Muscle of leg (tissue), 11 donors: Measurements from ENCODE around the gene TUT4. TPM values are rescaled to one million over a fixed set of nuclear protein-coding genes. Genes with fewer than 3 reads are reported as not detected.
"Not testable (repeated sequence)": the region's sequence is repeated elsewhere in the genome, so short reads cannot be mapped to it uniquely, and the experiment has no call there.

Experiments
- DNase-seq: peaks from one replicate; pipeline ENCODE4 v3.0.0; 2013
- H3K27ac ChIP-seq: one replicate; pipeline ENCODE4 v1.5.1; 2013; ENCODE audit warnings: mild to moderate bottlenecking, low read length, control low read depth
- H3K27me3 ChIP-seq: one replicate; pipeline ENCODE4 v1.6.1; 2013; ENCODE audit warnings: low read length; ENCODE audit not compliant: control insufficient read depth, insufficient read depth
- H3K36me3 ChIP-seq: one replicate; pipeline ENCODE4 v1.6.1; 2013; ENCODE audit warnings: low read length; ENCODE audit not compliant: control insufficient read depth, insufficient read depth
- H3K4me1 ChIP-seq: one replicate; pipeline ENCODE4 v1.6.1; 2013; ENCODE audit warnings: low read length; ENCODE audit not compliant: control insufficient read depth, insufficient read depth
- H3K4me3 ChIP-seq: one replicate; pipeline ENCODE4 v1.5.1; 2013; ENCODE audit warnings: low read length, control low read depth
- H3K9me3 ChIP-seq: replicated peaks from 2 replicates; pipeline ENCODE4 v1.6.1; 2013; ENCODE audit warnings: low read depth, low read length; ENCODE audit not compliant: control insufficient read depth
- WGBS: methylation state at CpG from one replicate; pipeline ENCODE4 v1.1.5; 2013; ENCODE audit warnings: missing lambda C conversion rate; ENCODE audit not compliant: insufficient coverage; 5-methylcytosine and 5-hydroxymethylcytosine counted together
- polyA plus RNA-seq, 8 donors: library from polyadenylated mRNA; unstranded; fragments of 120-200 nt; gene quantifications; one replicate each; pipeline versions ENCODE4 v1.2.1 to v1.2.3, GENCODE V29; 2013; ENCODE audit warnings: inconsistent platforms in 1 of 8, low replicate concordance in 1 of 8; ENCODE audit not compliant: insufficient read length in 8 of 8, insufficient read depth in 1 of 8
- total RNA-seq: library from RNA; stranded (reverse); fragments of 120-200 nt; gene quantifications from one replicate; pipeline ENCODE4 v1.2.4, GENCODE V29; 2013

The TUT4 gene
- total and polyA plus RNA-seq, 9 donors, result 51.8 to 121 (median 70.6) TPM

DNA sequence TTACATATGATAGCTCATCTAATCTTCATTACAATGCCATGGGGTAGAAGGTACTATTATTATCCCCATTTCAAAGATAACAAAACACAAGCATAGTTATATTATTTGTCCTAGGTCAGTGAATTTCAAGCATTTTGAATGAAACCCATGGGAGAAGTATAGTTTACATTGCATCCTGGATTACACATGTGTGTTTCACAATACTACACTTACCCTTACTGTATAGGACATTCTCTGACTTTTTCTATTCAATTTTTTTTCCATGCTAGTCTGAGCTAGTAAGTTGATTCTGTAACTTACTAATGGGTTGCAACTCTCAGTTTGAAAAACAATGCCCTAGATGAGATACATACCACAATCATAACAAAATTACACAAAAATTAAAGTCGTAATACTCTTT, 40.6 kb upstream of the TUT4 start:
- WGBS, result 100% methylated on average over 1 of the region's 1 CpG

DNA sequence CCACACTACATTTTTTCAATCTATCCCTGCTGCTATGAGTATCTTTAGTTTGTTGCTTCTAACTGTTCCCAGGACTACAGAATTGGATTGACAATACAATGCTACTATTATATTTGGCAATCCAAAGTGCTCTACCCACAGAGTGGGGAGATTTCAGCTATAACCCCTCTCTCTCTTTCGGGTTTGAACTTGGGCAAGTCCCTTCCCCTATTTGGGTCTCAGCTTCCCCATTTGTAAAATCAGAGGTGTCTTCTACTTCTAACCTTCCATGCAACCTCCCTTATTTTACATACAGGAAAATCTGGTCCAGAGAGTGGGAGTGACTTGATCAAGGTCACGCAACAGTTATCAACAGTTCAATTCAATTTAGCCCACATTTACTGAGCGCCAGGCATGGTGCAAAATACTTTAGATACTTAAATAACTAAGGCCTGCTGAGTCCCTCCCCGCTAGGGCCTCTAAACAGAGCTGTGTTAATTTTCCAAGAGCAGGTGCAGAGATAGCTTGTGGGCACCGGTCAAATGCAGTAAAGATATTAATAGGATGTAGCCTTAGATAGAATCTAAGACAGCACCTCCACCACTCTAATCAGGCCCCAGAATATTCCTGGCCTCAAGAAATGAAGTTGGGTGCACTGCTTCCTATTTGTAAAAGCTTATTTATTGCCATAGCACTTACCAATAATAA, 39.9 kb upstream of the TUT4 start:
- Histone ChIP-seq H3K4me3 (no peak overlapping the region), H3K27me3 (no peaks in the 10 kb centered on the region), H3K36me3 (no peaks in the 10 kb centered on the region), H3K27ac (peak overlapping the region; percentile 56), H3K9me3 (no peaks in the 10 kb centered on the region), H3K4me1 (peaks cover 18% of the 10 kb centered on the region)
- no CpG with 5 or more reads among the region's 5 CpGs for WGBS
- peak; percentile 65 for DNase-seq

More for the DNA sequence above, 40.6 kb upstream of the TUT4 start:
- Histone ChIP-seq H3K27me3 (no peaks in the 10 kb centered on the region), H3K36me3 (no peaks in the 10 kb centered on the region), H3K27ac (peak overlapping the region; percentile 56), H3K4me3 (no peak overlapping the region), H3K9me3 (no peaks in the 10 kb centered on the region), H3K4me1 (peaks cover 18% of the 10 kb centered on the region)
- no peak for DNase-seq

DNA sequence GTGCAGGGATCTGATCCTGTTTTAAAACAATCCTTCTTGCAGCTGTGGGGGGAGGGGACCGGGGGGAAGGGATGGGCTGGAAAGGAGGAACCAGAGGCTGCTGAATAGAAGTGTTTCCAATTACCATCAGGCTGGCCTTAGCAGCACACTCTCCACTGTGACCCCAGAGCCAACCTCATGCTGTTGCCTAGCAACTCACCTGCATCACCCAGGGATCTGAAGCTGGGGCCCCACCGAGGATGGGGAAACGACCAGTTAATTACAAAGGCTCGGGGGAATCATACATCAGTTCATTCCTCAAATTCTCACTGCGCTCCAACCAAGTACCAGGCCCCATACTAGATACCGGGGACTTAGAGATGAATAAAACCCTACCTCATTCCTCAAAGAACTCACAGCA, 37.4 kb upstream of the TUT4 start:
- peak; percentile 17 for DNase-seq
- Histone ChIP-seq H3K4me3 (no peak overlapping the region), H3K27me3 (no peaks in the 10 kb centered on the region), H3K27ac (no peak overlapping the region), H3K9me3 (no peaks in the 10 kb centered on the region), H3K36me3 (no peaks in the 10 kb centered on the region), H3K4me1 (peaks cover 21% of the 10 kb centered on the region)
- 0% methylated on average over 1 of the region's 6 CpGs for WGBS

DNA sequence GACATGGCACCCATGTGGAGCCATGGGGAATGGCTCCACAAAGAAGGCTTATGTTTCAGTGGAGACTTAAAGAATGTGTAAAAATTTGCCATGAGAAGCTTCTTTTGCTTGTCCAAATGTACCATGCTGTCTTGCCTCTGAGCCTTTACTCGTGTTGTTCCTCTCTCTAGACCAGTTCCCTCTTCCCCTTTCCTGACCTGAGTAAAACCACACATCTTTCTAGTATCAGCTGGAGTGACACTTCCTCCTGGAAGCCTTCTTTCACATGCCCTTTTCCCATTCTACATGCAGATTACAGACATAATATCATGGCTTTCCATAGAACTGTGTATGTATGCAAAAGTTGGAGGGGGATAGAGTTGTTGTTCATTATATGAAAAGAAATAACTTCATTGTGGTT, 35.6 kb upstream of the TUT4 start:
- no CpG with 5 or more reads among the region's 1 CpG for WGBS

DNA sequence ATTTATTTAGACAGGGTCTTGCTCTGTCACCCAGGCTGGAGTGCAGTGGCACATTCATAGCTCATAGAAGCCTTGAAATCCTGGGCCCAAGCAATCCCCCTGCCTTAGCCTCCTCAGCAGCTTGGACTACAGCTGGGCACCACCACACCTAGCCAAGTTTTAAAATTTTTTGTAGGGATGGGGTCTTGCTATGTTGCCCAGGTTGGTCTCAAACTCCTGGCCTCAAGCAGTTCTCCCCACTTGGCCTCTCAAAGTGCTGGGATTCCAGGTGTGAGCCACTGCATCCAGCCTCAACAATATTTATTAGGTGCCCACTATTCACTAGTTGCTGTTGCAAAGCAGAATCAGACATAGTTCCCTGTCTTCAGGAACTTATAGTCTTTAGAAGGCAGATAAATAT, 35.1 kb upstream of the TUT4 start:
- H3K4me3 ChIP-seq, result no peak overlapping the region
- no peak overlapping the region for H3K27ac ChIP-seq
- DNase-seq, result no peak
- no peaks in the 10 kb centered on the region for H3K27me3 ChIP-seq
- peaks cover 15% of the 10 kb centered on the region for H3K4me1 ChIP-seq
- H3K36me3 ChIP-seq, result no peaks in the 10 kb centered on the region
- no peaks in the 10 kb centered on the region for H3K9me3 ChIP-seq

More for the DNA sequence above, 35.6 kb upstream of the TUT4 start:
- H3K27me3 ChIP-seq, result no peaks in the 10 kb centered on the region
- H3K9me3 ChIP-seq, result no peaks in the 10 kb centered on the region
- peaks cover 15% of the 10 kb centered on the region for H3K4me1 ChIP-seq
- H3K27ac ChIP-seq, result no peak overlapping the region
- H3K4me3 ChIP-seq, result no peak overlapping the region
- peak; percentile 53 for DNase-seq
- no peaks in the 10 kb centered on the region for H3K36me3 ChIP-seq

DNA sequence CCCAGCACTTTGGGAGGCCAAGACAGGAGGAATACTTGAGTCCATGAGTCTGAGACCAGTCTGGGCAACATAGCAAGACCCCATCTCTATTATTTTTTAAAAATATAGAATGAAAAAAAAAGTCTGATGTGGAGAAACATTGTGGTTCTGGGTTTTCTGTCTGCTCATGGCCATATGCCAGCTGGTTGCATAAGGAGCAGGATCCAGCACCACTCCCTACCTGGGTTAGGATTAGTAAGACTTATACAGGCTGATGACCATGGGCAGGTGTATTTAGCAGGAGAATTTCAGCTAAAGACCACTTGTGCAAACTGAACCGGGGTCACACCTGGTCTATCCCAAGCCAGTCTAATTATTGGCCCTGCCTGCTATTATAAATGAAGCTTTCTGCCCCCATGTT, 32.6 kb upstream of the TUT4 start:
- WGBS, result 43% methylated on average over 1 of the region's 1 CpG

DNA sequence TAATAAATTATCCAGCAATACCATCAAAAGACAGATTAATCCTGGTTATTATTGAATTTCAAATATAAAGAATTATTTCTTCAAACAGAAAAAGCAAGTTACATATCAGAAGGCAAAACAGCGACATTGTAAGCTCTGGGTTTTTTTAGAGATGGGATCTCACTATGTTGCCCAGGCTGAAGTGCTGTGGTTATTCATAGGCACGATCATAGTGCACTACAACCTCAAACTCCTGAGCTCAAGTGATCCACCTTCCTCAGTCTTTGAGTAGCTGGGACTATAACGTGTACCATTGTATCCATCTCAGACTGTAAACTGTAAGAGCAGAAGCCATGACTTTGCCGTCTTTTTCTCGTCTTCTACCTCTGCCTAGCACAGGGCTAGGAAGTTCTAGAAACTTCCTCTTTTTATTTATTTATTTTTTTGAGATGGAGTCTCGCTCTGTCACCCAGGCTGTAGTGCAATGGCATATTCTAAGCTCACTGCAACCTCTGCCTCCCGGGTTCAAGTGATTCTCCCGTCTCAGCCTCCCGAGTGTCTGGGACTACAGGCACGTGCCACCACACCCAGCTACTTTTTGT, 29.3 kb upstream of the TUT4 start:
- DNase-seq, result no peak
- H3K9me3 ChIP-seq, result no peaks in the 10 kb centered on the region
- H3K27me3 ChIP-seq, result no peaks in the 10 kb centered on the region
- WGBS, result 56% methylated on average over 1 of the region's 10 CpGs
- H3K4me3 ChIP-seq, result no peak overlapping the region
- no peaks in the 10 kb centered on the region for H3K36me3 ChIP-seq
- H3K4me1 ChIP-seq, result peaks cover 4% of the 10 kb centered on the region
- no peak overlapping the region for H3K27ac ChIP-seq

More for the DNA sequence above, 32.6 kb upstream of the TUT4 start:
- Histone ChIP-seq H3K9me3 (no peaks in the 10 kb centered on the region), H3K27ac (no peak overlapping the region), H3K36me3 (no peaks in the 10 kb centered on the region), H3K27me3 (no peaks in the 10 kb centered on the region), H3K4me1 (peaks cover 13% of the 10 kb centered on the region), H3K4me3 (no peak overlapping the region)
- DNase-seq, result no peak

DNA sequence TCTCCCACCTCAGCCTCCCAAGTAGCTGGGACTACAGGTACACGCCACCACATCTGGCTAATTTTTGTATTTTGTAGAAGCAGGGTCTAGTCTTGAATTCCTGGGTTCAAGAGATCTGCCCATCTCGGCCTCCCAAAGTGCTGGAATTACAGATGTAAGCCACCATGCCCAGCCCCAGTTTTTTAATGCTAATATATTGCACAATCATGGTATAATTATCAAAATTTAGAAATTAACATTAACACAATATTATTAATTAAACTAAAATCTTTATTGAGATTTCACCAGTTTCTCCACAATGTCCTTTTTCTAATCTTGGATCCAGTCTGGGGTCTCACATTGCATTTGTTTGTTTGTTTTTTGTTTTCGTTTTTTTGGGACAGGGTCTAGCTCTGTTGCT, 27.4 kb upstream of the TUT4 start:
- no peaks in the 10 kb centered on the region for H3K27me3 ChIP-seq
- H3K27ac ChIP-seq, result no peak overlapping the region
- no peaks in the 10 kb centered on the region for H3K9me3 ChIP-seq
- H3K4me3 ChIP-seq, result no peak overlapping the region
- no peaks in the 10 kb centered on the region for H3K36me3 ChIP-seq
- WGBS, result 100% methylated on average over 1 of the region's 3 CpGs
- no peak for DNase-seq
- H3K4me1 ChIP-seq, result no peaks in the 10 kb centered on the region

DNA sequence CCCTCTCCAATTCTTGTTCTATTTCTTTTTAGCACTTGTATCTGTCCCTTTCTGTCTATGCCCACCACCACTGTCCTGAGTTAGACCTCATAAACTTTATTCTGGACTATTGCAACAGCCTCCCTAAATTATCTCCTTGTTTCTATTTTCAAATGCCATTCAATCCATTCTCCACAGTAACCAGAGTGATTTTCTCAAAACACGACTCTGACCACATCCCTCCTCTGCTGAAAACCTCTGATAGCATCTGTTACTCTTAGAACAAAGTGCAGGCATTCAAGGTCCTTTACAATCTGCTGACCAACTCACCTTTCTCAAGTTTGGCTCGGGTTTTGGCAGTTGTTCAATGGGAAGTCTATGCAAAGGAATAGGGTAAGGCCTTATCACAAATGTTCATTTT, 26.5 kb upstream of the TUT4 start:
- no peak for DNase-seq
- Histone ChIP-seq H3K4me1 (no peaks in the 10 kb centered on the region), H3K27me3 (no peaks in the 10 kb centered on the region), H3K36me3 (no peaks in the 10 kb centered on the region), H3K9me3 (no peaks in the 10 kb centered on the region), H3K27ac (no peak overlapping the region), H3K4me3 (no peak overlapping the region)
- WGBS, result 14% methylated on average over 1 of the region's 2 CpGs

DNA sequence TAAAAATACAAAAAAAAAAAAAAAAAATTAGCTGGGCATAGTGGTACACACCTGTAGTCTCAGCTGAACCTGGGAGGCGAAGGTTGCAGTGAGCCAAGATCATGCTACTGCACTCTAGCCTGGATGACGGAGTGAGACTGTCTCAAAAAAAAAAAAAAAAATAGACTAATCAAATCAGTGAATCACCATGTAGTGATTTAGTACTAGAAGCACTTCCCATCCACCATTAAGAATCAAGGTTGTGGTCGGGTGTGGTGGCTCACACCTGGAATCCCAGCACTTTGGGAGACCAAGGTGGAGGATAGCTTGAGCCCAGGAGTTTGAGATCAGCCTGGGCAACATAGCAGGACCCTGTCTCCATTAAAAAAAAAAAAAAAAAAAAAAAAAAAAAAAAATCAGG, 25.2 kb upstream of the TUT4 start:
- H3K27ac ChIP-seq, H3K4me1 ChIP-seq, DNase-seq, H3K27me3 ChIP-seq, H3K36me3 ChIP-seq, H3K4me3 ChIP-seq, H3K9me3 ChIP-seq: not testable (repeated sequence)
- WGBS, result no CpG with 5 or more reads among the region's 3 CpGs
